Liver (tissue), 3 donors: ENCODE data around the gene ITGA8.

ENCODE experiments used
- CTCF ChIP-seq: fragments of 150-350 bp; IDR thresholded peaks from 2 replicates; pipeline ENCODE4 v1.5.1; 2017; ENCODE audit warnings: improper control_type of control experiment, low read depth, low read length; ENCODE audit not compliant: missing input control
- TAF1 ChIP-seq: conservative IDR thresholded peaks from 2 replicates; pipeline ENCODE4 v1.6.1; 2016; ENCODE audit warnings: antibody characterized with exemption, mild to moderate bottlenecking
- ZBTB33 ChIP-seq: IDR thresholded peaks from 2 replicates; pipeline ENCODE4 v1.6.1; 2016; ENCODE audit warnings: antibody characterized with exemption
- donor health status: healthy.
- donor health status: healthy.

GRCh38 chr10:15620836-15621515, 98.7 kb downstream of the ITGA8 start:
- TF ChIP-seq ZBTB33: no peak
- TF ChIP-seq CTCF: no peak
- TF ChIP-seq TAF1: no peak
